OCI-LY1 (cell line): Measurements from ENCODE around the gene DPT.

Experiments used
- CTCF ChIP-seq: fragments of 200-600 bp; sonication (generic), shearing (Covaris generic); IDR thresholded peaks from 2 replicates; pipeline ENCODE4 v1.5.1; 2017; ENCODE audit warnings: mild to moderate bottlenecking, antibody characterized with exemption, low read length, moderate library complexity, mixed read lengths
- EZH2 ChIP-seq: fragments of 200-600 bp; sonication (generic), shearing (Covaris generic); IDR thresholded peaks from 2 replicates; pipeline ENCODE4 v1.8.0; 2017; ENCODE audit warnings: borderline replicate concordance, mixed run types, mild to moderate bottlenecking, antibody characterized with exemption, low read length, moderate library complexity, mixed read lengths

GRCh38 chr1:168676861-168677260 is 52.1 kb downstream of the DPT start:
- no peak for TF ChIP-seq CTCF
- no peak for TF ChIP-seq EZH2
